ENCODE results near the gene POLQ.

DNA sequence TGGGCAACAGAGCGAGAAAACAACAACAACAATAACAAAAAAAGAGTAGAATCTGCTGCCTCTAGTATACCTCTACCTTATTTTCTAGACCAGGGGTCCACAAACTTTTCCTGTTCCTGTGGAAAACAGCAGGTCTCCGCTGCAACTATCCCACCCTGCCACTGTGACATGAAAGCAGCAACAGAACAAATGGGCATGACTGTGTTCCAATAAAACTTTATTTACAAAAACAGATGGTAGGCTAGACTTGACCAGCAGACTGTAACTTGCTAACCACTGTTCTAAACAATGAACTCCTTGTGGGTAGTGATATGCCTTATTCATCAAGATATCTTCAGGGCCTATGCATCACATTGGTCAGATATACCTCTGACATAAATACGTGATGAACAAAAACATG lies 25.3 kb downstream of the POLQ start:
- TF ChIP-seq CEBPB (IDR thresholded peaks at IDR 0.05; ENCODE audit: low read depth, low read length) (no peak), TCF12 (IDR thresholded peaks at IDR 0.05; ENCODE audit: low read depth, low read length) (no peak), POLR2AphosphoS5 (IDR thresholded peaks at IDR 0.05; ENCODE audit: low read depth, low read length) (no peak), SIN3A (conservative IDR thresholded peaks at IDR 0.05 in 1 of 2, IDR thresholded peaks at IDR 0.05 in 1 of 2; ENCODE audit: low read depth in 1 of 2, low read length in 2 of 2) (no peak), JUND (IDR thresholded peaks at IDR 0.05; ENCODE audit: low read length) (no peak), YY1 (IDR thresholded peaks at IDR 0.05; ENCODE audit: low read depth, low read length) (no peak), BRCA1 (IDR thresholded peaks at IDR 0.05; ENCODE audit: low read depth, low read length) (no peak), RBBP5 (IDR thresholded peaks at IDR 0.05; ENCODE audit: borderline replicate concordance, low read depth, low read length) (no peak), RAD21 (IDR thresholded peaks at IDR 0.05 in 1 of 2, conservative IDR thresholded peaks at IDR 0.05 in 1 of 2; ENCODE audit: low read depth in 2 of 2, low read length in 2 of 2) (no peak), NANOG (IDR thresholded peaks at IDR 0.05; ENCODE audit: insufficient read depth, low read depth, low read length, poor library complexity, severe bottlenecking) (no peak), CBX5 (IDR thresholded peaks at IDR 0.05; ENCODE audit: low read depth, low read length) (no peak), POLR2A (IDR thresholded peaks at IDR 0.05; ENCODE audit: control extremely low read depth in 1 of 2, low read depth in 2 of 2, low read length in 2 of 2) (no peak), TAF1 (IDR thresholded peaks at IDR 0.05; ENCODE audit: low read depth, low read length) (no peak)
- TF ChIP-seq, protein P1, sequence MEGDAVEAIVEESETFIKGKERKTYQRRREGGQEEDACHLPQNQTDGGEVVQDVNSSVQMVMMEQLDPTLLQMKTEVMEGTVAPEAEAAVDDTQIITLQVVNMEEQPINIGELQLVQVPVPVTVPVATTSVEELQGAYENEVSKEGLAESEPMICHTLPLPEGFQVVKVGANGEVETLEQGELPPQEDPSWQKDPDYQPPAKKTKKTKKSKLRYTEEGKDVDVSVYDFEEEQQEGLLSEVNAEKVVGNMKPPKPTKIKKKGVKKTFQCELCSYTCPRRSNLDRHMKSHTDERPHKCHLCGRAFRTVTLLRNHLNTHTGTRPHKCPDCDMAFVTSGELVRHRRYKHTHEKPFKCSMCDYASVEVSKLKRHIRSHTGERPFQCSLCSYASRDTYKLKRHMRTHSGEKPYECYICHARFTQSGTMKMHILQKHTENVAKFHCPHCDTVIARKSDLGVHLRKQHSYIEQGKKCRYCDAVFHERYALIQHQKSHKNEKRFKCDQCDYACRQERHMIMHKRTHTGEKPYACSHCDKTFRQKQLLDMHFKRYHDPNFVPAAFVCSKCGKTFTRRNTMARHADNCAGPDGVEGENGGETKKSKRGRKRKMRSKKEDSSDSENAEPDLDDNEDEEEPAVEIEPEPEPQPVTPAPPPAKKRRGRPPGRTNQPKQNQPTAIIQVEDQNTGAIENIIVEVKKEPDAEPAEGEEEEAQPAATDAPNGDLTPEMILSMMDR (IDR thresholded peaks at IDR 0.05; ENCODE audit: control extremely low read depth in 1 of 3, insufficient read depth in 1 of 3, low read depth in 1 of 3, low read length in 3 of 3): no peak
